ENCODE results near the gene TTLL11. TPM values are rescaled to one million over a fixed set of nuclear protein-coding genes. Genes with fewer than 3 reads are reported as not detected.
"Not testable (repeated sequence)": the region's sequence is repeated elsewhere in the genome, so short reads cannot be mapped to it uniquely, and the experiment has no call there.

Gene TTLL11
- polyA plus RNA-seq, 2 donors: 2.3 to 4.5 TPM

GRCh38 chr9:122119721-122120120 lies 26.6 kb upstream of the TTLL11 start:
- no peaks in the 10 kb centered on the region for H3K36me3 ChIP-seq (ENCODE audit: control insufficient read depth in 2 of 2, insufficient read depth in 2 of 2, low read length in 1 of 2)
- WGBS, 2 donors: 88 to 92% methylated on average over 5 of the region's 5 CpGs
- no peak overlapping the region for H3K4me3 ChIP-seq (ENCODE audit: low read depth in 1 of 2, low read length in 2 of 2)
- no peaks in the 10 kb centered on the region for H3K27me3 ChIP-seq (ENCODE audit: control insufficient read depth in 1 of 2, insufficient read depth in 2 of 2, low read length in 2 of 2)
- H3K27ac ChIP-seq (ENCODE audit: low read depth in 2 of 2, low read length in 1 of 2): no peak overlapping the region
- H3K4me1 ChIP-seq (ENCODE audit: control insufficient read depth in 2 of 2, insufficient read depth in 2 of 2, low read length in 1 of 2): no peaks in the 10 kb centered on the region
- H3K9me3 ChIP-seq (ENCODE audit: control insufficient read depth in 2 of 2, insufficient read depth in 1 of 2, low read depth in 1 of 2, low read length in 1 of 2): no peaks in the 10 kb centered on the region

DNA sequence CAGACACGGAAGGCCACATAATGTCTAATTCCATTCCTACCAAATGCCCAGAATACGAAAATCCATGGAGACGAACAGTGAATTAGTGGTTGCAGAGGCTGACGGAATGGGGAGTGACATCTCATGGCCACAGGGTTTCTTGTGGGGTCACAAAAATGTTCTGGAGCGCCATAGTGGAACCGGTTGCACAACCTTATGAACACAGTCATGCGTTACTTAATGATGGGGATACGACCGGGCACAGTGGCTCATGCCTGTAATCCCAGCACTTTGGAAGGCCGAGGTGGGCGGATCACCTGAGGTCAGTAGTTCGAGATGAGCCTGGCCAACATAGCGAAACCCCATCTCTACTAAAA lies 26.0 kb upstream of the TTLL11 start:
- no peaks in the 10 kb centered on the region for H3K9me3 ChIP-seq (ENCODE audit: control insufficient read depth in 2 of 2, insufficient read depth in 1 of 2, low read depth in 1 of 2, low read length in 1 of 2)
- H3K27ac ChIP-seq (ENCODE audit: low read depth in 2 of 2, low read length in 1 of 2): no peak overlapping the region
- no peaks in the 10 kb centered on the region for H3K4me1 ChIP-seq (ENCODE audit: control insufficient read depth in 2 of 2, insufficient read depth in 2 of 2, low read length in 1 of 2)
- no peaks in the 10 kb centered on the region for H3K27me3 ChIP-seq (ENCODE audit: control insufficient read depth in 1 of 2, insufficient read depth in 2 of 2, low read length in 2 of 2)
- H3K4me3 ChIP-seq (ENCODE audit: low read depth in 1 of 2, low read length in 2 of 2): no peak overlapping the region
- 82 to 83% methylated on average over 13 of the region's 13 CpGs for WGBS, 2 donors
- no peaks in the 10 kb centered on the region for H3K36me3 ChIP-seq (ENCODE audit: control insufficient read depth in 2 of 2, insufficient read depth in 2 of 2, low read length in 1 of 2)

DNA sequence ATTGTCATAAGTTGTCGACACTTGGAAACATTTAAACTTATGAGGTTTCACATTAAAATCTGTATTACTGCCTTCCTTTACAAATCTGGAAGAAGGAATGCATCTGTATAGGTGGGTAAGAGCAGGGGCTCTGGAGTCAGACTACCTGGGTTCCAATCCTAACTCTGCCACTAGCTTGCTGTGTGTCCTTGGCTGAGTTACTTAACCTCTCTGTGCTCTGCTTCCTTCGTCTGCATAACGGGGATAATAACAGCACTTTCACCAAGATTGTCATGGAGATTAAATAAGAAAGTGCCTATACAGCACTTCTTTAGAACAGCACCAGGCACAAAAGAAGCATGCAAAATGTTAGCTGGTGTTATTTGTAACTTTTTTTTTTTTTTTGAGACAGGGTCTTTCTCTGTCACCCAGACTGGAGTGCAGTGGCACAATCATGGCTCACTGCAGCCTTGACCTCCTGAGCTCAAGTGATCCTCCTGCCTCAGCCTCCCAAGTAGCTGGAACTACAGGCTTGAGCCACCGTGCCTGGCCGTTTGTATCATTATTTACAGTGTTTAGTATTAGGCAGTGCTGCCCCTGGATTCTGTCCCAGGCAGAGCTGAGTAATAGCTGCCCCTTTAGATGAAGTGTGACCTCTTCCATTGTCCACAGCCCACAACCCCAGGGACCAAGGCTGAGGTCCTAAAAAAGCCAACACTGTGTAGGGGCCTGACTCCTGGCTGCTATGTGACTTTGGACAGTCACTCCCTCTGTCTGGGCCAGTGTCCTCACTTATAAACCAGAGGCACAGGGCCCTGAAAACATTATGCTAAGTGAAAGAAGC lies 25.4 kb upstream of the TTLL11 start:
- no peaks in the 10 kb centered on the region for H3K9me3 ChIP-seq (ENCODE audit: control insufficient read depth in 2 of 2, insufficient read depth in 1 of 2, low read depth in 1 of 2, low read length in 1 of 2)
- no peaks in the 10 kb centered on the region for H3K27me3 ChIP-seq (ENCODE audit: control insufficient read depth in 1 of 2, insufficient read depth in 2 of 2, low read length in 2 of 2)
- no peaks in the 10 kb centered on the region for H3K4me1 ChIP-seq (ENCODE audit: control insufficient read depth in 2 of 2, insufficient read depth in 2 of 2, low read length in 1 of 2)
- H3K27ac ChIP-seq (ENCODE audit: low read depth in 2 of 2, low read length in 1 of 2): no peak overlapping the region
- 70 to 71% methylated on average over 5 of the region's 5 CpGs for WGBS, 2 donors
- no peaks in the 10 kb centered on the region for H3K36me3 ChIP-seq (ENCODE audit: control insufficient read depth in 2 of 2, insufficient read depth in 2 of 2, low read length in 1 of 2)
- no peak overlapping the region for H3K4me3 ChIP-seq (ENCODE audit: low read depth in 1 of 2, low read length in 2 of 2)

DNA sequence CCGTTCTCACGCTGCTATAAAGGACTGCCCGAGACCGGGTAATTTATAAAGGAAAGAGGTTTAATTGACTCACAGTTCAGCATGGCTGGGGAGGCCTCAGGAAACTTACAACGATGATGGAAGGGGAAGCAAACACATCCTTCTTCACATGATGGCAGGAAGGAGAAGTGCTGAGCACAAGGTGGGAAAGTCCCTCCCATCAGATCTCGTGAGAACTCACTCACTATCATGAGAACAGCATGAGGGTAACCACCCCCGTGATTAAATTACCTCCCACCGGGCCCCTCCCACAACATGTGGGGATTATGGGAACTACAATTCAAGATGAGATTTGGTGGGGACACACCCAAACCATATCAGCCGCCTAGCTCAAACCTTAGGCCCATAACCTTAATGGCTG lies 24.1 kb upstream of the TTLL11 start:
- not testable (repeated sequence) for H3K27me3 ChIP-seq (ENCODE audit: control insufficient read depth in 1 of 2, insufficient read depth in 2 of 2, low read length in 2 of 2); H3K27ac ChIP-seq (ENCODE audit: low read depth in 2 of 2, low read length in 1 of 2); H3K4me3 ChIP-seq (ENCODE audit: low read depth in 1 of 2, low read length in 2 of 2); H3K36me3 ChIP-seq (ENCODE audit: control insufficient read depth in 2 of 2, insufficient read depth in 2 of 2, low read length in 1 of 2); H3K9me3 ChIP-seq (ENCODE audit: control insufficient read depth in 2 of 2, insufficient read depth in 1 of 2, low read depth in 1 of 2, low read length in 1 of 2); H3K4me1 ChIP-seq (ENCODE audit: control insufficient read depth in 2 of 2, insufficient read depth in 2 of 2, low read length in 1 of 2)
- WGBS, 2 donors: 74 to 78% methylated on average over 9 of the region's 9 CpGs

- H3K27ac ChIP-seq (ENCODE audit: low read depth in 2 of 2, low read length in 1 of 2): no peak overlapping the region
- no peak overlapping the region for H3K4me3 ChIP-seq (ENCODE audit: low read depth in 1 of 2, low read length in 2 of 2)
- H3K27me3 ChIP-seq (ENCODE audit: control insufficient read depth in 1 of 2, insufficient read depth in 2 of 2, low read length in 2 of 2): no peaks in the 10 kb centered on the region
- no peaks in the 10 kb centered on the region for H3K4me1 ChIP-seq (ENCODE audit: control insufficient read depth in 2 of 2, insufficient read depth in 2 of 2, low read length in 1 of 2)
- H3K9me3 ChIP-seq (ENCODE audit: control insufficient read depth in 2 of 2, insufficient read depth in 1 of 2, low read depth in 1 of 2, low read length in 1 of 2): no peaks in the 10 kb centered on the region
- WGBS, 2 donors: 89 to 90% methylated on average over 10 of the region's 10 CpGs
- H3K36me3 ChIP-seq (ENCODE audit: control insufficient read depth in 2 of 2, insufficient read depth in 2 of 2, low read length in 1 of 2): no peaks in the 10 kb centered on the region
Observed at GRCh38 chr9:122116448-122117173, 23.5 kb upstream of the TTLL11 start.

- 66 to 74% methylated on average over 4 of the region's 4 CpGs for WGBS, 2 donors
- no peaks in the 10 kb centered on the region for H3K4me1 ChIP-seq (ENCODE audit: control insufficient read depth in 2 of 2, insufficient read depth in 2 of 2, low read length in 1 of 2)
Observed at GRCh38 chr9:122116040-122116439, 22.9 kb upstream of the TTLL11 start.

GRCh38 chr9:122115176-122116035 lies 22.3 kb upstream of the TTLL11 start:
- Histone ChIP-seq H3K27ac (ENCODE audit: low read depth in 2 of 2, low read length in 1 of 2) (no peak overlapping the region), H3K27me3 (ENCODE audit: control insufficient read depth in 1 of 2, insufficient read depth in 2 of 2, low read length in 2 of 2) (no peaks in the 10 kb centered on the region), H3K36me3 (ENCODE audit: control insufficient read depth in 2 of 2, insufficient read depth in 2 of 2, low read length in 1 of 2) (no peaks in the 10 kb centered on the region), H3K4me1 (ENCODE audit: control insufficient read depth in 2 of 2, insufficient read depth in 2 of 2, low read length in 1 of 2) (no peaks in the 10 kb centered on the region), H3K9me3 (ENCODE audit: control insufficient read depth in 2 of 2, insufficient read depth in 1 of 2, low read depth in 1 of 2, low read length in 1 of 2) (no peaks in the 10 kb centered on the region), H3K4me3 (ENCODE audit: low read depth in 1 of 2, low read length in 2 of 2) (no peak overlapping the region)
- WGBS, 2 donors: 75 to 80% methylated on average over 12 of the region's 12 CpGs

More at GRCh38 chr9:122116040-122116439, 22.9 kb upstream of the TTLL11 start:
- Histone ChIP-seq H3K27ac (ENCODE audit: low read depth in 2 of 2, low read length in 1 of 2) (no peak overlapping the region), H3K4me3 (ENCODE audit: low read depth in 1 of 2, low read length in 2 of 2) (no peak overlapping the region), H3K27me3 (ENCODE audit: control insufficient read depth in 1 of 2, insufficient read depth in 2 of 2, low read length in 2 of 2) (no peaks in the 10 kb centered on the region), H3K36me3 (ENCODE audit: control insufficient read depth in 2 of 2, insufficient read depth in 2 of 2, low read length in 1 of 2) (no peaks in the 10 kb centered on the region), H3K9me3 (ENCODE audit: control insufficient read depth in 2 of 2, insufficient read depth in 1 of 2, low read depth in 1 of 2, low read length in 1 of 2) (no peaks in the 10 kb centered on the region)

DNA sequence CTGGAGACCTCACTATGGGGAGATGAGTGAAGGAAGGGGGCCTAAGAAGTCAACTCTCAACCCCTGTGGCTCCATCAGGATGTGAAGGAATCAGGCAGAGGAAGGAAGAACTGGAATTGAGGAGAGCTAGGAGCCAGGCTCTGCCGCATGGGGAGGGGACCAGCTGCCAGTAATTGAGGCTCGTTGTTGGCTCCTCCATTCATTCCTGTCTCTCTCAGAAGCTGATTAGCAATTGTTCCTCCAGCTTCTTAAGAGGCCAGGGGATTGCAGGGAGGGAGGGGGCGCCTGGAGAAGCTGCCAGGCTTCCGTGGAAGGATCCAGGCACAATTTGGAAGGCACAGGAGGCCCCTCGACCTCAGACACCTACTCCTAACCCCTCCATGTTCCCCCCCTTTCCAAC lies 20.5 kb upstream of the TTLL11 start:
- Histone ChIP-seq H3K27me3 (ENCODE audit: control insufficient read depth in 1 of 2, insufficient read depth in 2 of 2, low read length in 2 of 2) (no peaks in the 10 kb centered on the region), H3K36me3 (ENCODE audit: control insufficient read depth in 2 of 2, insufficient read depth in 2 of 2, low read length in 1 of 2) (no peaks in the 10 kb centered on the region), H3K4me3 (ENCODE audit: low read depth in 1 of 2, low read length in 2 of 2) (no peak overlapping the region), H3K4me1 (ENCODE audit: control insufficient read depth in 2 of 2, insufficient read depth in 2 of 2, low read length in 1 of 2) (no peaks in the 10 kb centered on the region), H3K9me3 (ENCODE audit: control insufficient read depth in 2 of 2, insufficient read depth in 1 of 2, low read depth in 1 of 2, low read length in 1 of 2) (no peaks in the 10 kb centered on the region), H3K27ac (ENCODE audit: low read depth in 2 of 2, low read length in 1 of 2) (no peak overlapping the region)
- WGBS, 2 donors: 38 to 41% methylated on average over 5 of the region's 5 CpGs

GRCh38 chr9:122112238-122112637 lies 19.1 kb upstream of the TTLL11 start:
- no peak overlapping the region for H3K27ac ChIP-seq (ENCODE audit: low read depth in 2 of 2, low read length in 1 of 2)
- H3K27me3 ChIP-seq (ENCODE audit: control insufficient read depth in 1 of 2, insufficient read depth in 2 of 2, low read length in 2 of 2): no peaks in the 10 kb centered on the region
- no peaks in the 10 kb centered on the region for H3K36me3 ChIP-seq (ENCODE audit: control insufficient read depth in 2 of 2, insufficient read depth in 2 of 2, low read length in 1 of 2)
- 79% methylated on average over 6 of the region's 6 CpGs for WGBS, 2 donors
- no peak overlapping the region for H3K4me3 ChIP-seq (ENCODE audit: low read depth in 1 of 2, low read length in 2 of 2)
- H3K4me1 ChIP-seq (ENCODE audit: control insufficient read depth in 2 of 2, insufficient read depth in 2 of 2, low read length in 1 of 2): no peaks in the 10 kb centered on the region
- no peaks in the 10 kb centered on the region for H3K9me3 ChIP-seq (ENCODE audit: control insufficient read depth in 2 of 2, insufficient read depth in 1 of 2, low read depth in 1 of 2, low read length in 1 of 2)

Measured in esophagus (tissue), 2 donors.